ENCODE data around the gene PAPPA. TPM values are rescaled to one million over a fixed set of nuclear protein-coding genes. Genes with fewer than 3 reads are reported as not detected.

Gene PAPPA
- total RNA-seq, 2 donors from 2014 or later: 0.37 to 0.52 TPM

- DNase-seq: no peak
- Mint-ChIP-seq H3K36me3 (ENCODE audit: low read depth) (no peaks in the 10 kb centered on the region), H3K4me3 (no peak overlapping the region), H3K4me1 (no peaks in the 10 kb centered on the region), H3K27me3 (no peaks in the 10 kb centered on the region), H3K27ac (no peak overlapping the region)
- ATAC-seq: no peak
- H3K9me3 ChIP-seq (ENCODE audit: control insufficient read depth, low read length, poor library complexity, severe bottlenecking): no peaks in the 10 kb centered on the region
Measured at GRCh38 chr9:116450378-116451139, 297.0 kb downstream of the PAPPA start.

GRCh38 chr9:116451500-116452115 is 298.0 kb downstream of the PAPPA start:
- H3K4me3 Mint-ChIP-seq: no peak overlapping the region
- DNase-seq (no peak), ATAC-seq (no peak)
- no peak overlapping the region for H3K27ac Mint-ChIP-seq
- H3K36me3 Mint-ChIP-seq (ENCODE audit: low read depth): no peaks in the 10 kb centered on the region
- H3K27me3 Mint-ChIP-seq: no peaks in the 10 kb centered on the region
- no peaks in the 10 kb centered on the region for H3K4me1 Mint-ChIP-seq
- H3K9me3 ChIP-seq (ENCODE audit: control insufficient read depth, low read length, poor library complexity, severe bottlenecking): no peaks in the 10 kb centered on the region

Measured in T-helper 17 cell (primary cell).